HG02623 (cell line): ENCODE results near the gene RPN1.
"Not testable (repeated sequence)": the region's sequence is repeated elsewhere in the genome, so short reads cannot be mapped to it uniquely, and the experiment has no call there.

Experiments
- ATAC-seq: cut with Tn5 transposase; IDR thresholded peaks from one replicate; pipeline ENCODE4 v1.9.1; 2021; ENCODE audit warnings: moderate library complexity; ENCODE audit not compliant: unreplicated experiment

The RPN1 gene

DNA sequence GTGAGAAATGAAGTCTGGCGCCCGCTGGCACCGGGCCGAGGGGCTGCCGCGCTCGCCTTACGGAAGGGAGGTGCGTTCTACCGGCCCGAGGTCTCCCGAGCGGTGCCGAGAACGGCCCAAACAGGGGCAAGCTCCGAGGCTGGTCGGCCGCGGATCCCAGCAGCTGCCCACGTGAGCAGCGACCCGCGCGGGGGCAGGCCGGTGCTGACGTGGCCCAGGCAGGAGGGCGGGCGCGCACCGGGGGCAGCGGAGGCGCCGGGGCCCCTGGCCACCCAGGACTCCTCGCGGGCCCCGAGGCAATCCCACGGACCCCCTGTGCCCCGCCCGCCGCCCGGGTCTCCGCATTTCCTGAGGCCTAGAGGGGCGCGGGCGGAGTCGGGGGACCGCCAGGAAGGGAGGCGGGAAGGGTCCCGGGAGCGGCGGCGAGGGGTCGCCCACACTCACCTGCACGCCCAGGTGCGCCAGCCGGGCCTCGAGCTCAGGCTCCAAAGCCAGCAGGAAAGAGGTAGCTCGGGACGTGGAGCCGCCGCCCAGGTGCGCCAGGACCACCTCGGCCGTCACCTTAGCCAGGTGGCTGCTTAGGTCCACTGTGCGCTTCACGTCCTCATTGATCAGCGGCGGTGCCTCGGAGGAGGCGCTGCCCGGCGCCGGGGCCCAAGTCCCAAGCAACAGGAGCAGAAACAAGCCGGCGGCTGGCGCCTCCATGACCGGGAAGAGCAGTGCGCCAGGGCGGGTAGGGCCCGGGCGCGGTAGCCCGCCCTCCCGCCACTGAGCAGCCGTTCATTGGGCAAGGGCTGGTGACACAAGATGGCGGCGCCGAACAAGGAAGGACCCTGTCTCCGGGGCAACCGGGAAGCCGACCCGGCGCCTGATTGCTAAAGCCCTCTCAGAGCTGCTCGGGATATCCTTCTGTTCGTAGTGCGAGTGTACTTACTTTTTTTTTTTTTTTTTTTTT lies at the start of gene RPN1:
TSS of gene RPN1 (minus strand) at position 723 of the 955 bp plus-strand sequence. CDS start at position 705, 18 bp downstream.
- ATAC-seq = peak; percentile 96

DNA sequence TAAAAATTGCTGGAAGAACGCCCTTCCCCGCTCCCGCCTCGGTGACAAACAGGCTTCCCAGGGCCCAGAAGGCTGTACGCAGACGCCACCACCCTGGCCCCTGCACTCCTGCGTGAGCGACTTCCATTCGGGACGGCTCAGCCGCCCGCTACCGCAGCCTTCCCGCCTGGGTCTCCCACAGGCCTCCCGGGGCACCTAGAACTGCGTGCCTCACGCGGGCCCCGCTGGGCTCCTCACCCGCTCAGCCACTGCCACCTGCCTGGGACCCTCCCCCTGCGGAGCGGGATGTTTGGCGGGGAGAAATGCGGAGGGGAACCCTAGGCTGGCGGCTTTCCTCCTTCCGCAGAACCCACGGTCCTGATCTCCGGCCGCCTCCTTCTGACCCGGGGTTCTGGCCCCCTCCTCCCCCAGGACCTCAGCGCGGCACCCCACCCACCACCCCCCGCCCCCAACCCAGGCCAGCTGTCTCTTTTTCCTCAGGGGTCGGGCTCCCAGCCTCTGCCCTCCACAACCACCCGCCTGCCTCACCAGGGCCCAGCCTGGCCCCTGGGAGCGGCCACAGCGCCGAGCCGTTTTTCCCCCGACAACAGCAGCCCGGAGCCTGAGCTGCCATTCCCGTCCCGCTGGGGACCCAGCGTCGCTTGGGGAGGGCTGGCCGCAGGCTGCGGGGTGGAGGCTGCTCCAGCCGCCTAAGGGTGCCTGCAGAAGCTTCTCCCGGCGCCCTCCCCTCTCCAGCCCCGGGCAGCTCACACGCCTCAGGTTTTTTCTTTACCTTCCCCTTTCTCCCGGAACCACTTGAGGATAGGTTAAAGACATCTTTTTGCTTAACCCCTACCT lies 47.8 kb upstream of the RPN1 start:
- ATAC-seq = no peak

DNA sequence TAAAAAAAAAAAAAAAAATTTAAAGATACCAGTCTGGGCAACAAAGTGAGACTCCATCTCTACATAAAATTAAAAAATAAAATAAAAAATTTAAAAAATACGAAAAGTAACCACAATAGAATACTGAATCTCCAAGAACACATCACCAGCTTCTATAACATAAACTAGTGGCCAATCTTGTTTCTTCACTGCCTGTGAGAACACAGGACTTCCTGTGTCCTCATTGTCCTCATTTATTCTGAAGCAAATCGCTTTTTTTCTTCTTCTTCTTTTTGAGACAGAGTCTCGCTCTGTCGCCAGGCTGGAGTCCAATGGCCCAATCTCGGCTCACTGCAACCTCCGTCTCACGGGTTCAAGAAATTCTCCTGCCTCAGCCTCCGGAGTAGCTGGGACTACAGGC lies 46.7 kb upstream of the RPN1 start:
- ATAC-seq = no peak

DNA sequence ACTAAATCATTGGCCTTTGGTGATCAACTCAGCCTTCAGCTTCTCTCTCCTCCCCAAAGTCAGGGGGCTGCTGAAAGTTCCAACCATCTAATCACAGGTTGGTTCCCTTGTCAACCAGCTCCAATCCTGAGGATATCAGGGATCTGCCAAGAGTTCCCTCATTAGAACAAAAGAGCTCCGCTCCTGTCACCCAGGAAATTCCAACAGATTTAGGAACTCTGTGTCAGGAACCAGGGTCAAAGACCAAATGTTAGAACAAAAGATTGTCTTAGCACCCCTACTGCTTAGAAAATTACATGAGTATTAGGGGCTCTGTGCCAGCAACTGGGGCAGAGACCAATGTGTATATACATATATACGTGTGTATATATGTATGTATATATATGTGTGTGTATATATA lies 43.1 kb upstream of the RPN1 start:
- no peak for ATAC-seq

DNA sequence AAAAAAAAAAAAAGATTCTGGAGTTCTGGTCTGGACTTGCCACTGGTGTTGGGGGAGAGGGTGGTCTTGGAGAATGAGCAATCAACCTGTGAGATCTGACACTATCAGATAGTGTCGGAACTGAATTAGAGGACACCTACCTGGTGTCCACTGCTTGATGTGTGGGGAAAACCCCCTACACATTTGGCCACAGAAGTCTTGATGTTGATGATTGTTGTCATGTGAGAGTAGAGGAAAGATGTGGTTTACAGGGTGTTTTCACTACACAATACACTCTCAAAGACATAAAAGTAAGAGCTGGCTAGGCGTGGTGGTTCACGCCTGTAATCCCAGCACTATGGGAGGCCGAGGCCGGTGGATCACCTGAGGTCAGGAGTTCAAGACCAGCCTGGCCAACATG lies 38.4 kb upstream of the RPN1 start:
- no peak for ATAC-seq

DNA sequence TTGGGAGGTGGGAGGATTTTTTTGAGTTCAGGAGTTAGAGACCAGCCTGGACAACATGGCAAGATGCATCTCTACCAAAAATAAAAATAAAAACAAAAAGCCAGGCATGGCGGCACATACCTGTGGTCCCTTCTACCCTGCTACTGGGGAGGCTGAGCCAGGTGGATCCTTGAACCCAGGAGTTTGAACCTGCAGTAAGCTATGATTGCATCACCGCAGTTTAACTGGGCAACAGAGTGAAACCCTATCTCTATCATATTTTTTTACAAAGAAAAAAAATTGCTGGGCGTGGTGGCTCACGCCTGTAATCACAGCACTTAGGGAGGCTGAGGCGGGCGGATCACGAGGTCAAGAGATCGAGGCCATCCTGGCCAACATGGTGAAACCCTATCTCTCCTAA lies 35.8 kb upstream of the RPN1 start:
- ATAC-seq = no peak

DNA sequence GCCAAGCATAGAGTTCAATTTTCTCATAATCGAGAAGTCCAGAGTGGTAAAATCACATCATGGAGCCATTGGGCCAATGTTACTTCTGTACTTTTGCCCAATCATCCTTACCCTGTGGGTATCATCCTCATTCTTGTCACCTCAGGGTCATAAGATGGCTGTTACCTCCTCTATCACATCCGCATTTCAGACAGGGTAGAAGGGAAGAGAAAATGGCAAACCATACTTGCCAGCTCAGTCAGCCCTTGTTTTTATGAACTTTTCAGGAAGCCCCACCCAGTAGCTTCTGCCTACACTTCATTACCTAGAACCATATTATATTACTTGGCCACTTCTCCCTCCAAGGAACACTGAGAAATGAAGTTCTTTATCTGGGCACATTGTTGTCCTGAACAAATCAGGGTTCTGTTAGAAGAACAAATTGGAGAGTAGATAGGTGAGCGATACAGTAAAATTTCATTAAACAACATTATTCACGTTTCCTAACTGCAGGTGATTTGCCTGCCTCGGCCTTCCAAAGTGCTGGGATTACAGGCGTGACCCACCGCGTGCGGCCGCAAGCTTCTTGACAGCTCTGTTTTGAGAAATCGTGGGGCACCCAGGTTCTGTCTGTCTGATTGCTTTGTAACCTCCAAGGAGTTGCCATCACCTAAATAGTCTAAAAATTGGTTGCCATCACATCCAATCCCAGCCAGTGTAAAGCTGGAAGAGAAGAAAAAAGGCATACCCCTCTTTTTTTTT lies 34.5 kb upstream of the RPN1 start:
- no peak for ATAC-seq

DNA sequence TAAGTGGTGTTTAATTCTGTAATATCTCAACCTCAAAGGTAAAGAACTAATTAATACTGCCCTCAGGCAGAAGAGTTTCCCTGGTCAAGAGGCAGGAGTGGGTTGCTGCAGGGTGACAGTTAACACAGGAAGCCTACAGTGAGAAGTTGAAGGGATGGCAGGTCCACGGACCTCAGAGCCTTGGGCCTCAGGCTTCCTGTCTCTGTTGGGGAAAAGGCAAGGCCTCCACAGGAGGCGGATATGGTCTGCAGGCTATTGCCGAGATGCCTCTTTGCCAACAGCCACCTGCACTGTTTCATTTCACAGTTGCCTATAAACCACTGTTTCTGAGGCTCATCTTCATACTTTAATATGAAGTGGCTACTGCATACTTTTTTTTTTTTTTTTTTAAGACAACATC lies 33.3 kb upstream of the RPN1 start:
- no peak for ATAC-seq

DNA sequence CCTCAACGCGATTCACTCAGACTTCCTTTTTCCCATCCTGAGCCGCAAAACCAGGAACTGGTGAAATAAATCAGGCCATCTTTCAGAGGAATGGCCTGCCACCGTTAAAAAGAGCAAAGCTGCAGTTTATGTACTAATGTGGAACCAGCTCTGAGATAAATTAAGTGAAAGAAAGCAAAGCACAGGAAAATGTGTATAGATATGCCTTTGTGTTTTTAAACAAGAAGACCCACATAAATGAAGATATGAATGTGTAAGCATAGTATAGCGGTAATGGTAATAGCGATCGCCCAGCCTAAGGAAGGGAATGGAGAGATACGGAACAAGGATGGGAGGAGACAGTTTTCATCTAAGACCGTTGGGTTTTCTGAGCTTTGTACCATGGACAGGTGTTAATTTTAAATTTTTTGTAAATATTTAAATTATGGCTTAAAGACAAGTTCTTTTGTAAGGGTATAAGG lies 30.8 kb upstream of the RPN1 start:
- ATAC-seq = no peak

DNA sequence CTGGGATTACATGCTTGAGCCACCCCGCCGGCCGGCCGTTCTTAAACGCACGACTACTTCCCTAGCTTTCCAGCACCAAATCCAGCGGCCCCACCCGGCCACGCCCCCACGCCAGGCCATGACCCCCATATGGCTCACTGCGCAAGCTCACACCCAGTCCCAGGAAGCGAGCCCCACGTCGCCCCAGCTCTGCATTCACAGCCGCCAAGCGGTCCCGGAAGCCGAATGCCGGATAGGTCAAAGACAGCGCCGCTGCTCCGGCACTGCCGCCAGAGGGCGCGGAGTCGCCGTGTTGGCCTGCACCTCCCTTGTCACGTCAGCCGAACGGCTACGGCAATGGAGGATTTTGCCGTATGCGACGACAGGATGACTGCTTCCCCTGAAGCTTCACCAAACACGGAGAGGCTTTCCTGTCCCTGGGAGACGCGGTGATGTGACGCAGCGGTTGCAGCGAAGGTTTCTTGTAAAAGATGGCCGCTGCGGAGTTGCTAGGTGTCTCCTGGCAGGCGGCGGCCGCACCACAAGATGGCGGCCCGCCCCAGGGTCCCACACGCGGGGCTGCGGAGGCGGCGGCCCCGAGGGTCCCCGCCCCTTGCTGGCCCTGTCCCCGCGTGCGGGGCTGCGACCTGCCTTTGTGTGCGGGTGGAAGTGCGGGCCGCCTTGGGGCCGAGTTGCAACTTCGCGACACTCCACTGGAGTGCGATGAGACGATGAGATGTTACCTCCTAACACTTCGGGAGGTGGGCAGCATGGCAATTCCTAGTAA lies 30.2 kb upstream of the RPN1 start:
- peak; percentile 94 for ATAC-seq

DNA sequence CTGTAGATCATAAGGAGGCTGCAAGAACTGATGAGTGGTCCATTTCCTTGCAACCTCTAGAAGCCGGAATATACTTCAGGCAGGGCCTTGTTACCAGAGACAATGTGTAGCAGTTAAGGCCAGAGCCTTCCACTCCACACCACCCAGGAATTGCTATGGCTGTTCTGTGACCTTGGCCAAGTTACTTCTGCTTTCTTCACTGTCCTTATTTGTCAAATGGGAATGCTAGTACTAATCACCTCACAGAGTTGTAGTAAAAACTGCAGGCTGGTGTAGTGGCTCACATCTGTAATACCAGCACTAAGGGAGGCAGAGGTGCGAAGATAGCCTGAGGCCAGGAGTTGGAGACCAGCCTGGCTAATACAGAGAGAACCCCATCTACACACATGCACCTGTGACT lies 28.7 kb upstream of the RPN1 start:
- ATAC-seq = no peak

DNA sequence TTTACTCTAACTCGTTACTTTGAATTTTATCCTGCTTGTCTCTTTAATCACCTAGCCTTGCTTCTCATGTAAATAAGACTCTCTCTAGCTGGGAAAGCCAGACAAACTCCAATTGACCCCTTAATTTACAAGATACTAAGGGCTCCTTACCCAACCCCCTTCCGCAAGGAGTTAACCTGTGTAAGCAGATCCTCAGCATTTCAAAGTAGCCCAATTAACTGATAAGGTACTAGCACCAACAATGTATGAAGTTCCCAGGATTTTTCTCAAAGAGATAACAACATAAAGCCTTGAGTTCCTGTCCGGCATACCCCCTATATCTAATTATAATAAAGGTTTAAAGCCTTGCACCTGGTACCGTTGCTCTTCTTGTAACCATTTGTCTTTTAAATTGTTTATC lies 25.2 kb upstream of the RPN1 start:
- not testable (repeated sequence) for ATAC-seq

DNA sequence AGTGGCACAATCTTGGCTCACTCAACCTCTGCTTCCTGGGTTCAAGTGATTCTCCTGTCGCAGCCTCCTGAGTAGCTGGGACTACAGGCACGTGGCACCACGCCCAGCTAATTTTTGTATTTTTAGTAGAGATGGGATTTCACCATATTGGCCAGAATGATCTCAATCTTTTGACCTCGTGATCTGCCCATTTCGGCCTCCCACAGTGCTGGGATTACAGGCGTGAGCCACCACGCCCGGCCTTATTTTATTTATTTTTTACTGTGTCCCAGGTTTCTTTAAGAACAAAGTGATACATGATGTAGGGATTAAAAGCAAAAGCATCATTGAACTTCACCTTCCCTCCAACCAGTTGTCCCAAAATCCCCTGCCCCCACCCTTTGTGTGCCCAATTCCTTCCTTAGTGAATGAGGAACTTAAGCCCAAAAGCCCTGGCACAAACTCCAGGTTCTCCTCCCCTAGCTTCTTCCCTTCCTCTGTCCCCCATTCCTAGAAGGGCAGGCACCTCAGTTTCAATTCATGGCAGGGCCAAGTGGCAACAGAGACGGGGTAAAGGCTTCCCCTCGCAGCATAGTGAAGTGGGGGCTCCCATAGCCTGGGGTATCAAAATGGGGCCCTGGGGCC lies 23.7 kb upstream of the RPN1 start:
- ATAC-seq = no peak

DNA sequence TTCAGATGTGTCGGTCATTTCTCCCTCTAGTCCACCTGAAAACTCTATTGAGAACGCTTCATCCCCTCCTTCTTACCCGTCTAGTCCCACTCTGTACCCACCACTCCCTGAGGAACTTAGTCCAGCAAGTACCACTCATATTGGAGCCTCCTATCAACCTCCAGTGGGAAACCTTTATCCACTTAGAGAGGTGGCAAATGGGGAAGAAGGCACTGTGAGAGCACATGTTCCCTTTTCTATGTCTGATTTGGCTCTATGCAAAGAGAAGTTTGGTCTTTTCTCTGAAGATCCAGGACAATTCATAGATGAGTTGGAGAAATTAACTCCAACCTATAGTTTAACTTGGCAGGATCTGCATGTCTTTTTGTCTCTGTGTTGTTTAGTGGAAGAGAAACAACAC lies 17.0 kb upstream of the RPN1 start:
- ATAC-seq = no peak

DNA sequence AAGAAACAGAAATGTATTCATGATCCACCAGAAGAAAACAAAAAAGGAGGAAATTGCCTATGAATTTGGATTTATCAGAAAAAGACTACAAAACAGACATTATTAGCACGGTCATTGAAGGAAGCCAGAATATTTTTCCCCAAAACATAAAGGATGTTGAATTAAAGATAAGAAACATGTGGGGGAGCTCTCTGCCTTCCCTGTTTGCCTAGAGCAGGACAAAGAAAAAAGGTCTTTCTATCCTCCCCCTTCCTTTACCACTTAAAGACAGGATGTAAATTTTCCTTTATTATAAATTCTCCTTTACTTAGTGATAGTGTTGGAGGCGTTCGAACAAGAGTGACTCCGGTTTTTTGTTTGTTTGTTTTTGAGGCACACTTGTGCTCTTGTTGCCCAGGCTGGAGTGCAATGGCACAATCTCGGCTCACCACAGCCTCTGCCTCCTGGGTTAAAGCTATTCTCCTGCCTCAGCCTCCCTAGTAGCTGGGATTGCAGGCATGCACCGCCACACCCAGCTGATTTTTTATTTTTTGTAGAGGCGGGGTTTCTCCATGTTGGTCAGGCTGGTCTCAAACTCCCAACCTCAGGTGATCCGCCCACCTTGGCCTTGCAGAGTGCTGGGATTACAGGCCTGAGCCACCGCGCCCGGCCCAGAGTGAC lies 14.9 kb upstream of the RPN1 start:
- no peak for ATAC-seq

DNA sequence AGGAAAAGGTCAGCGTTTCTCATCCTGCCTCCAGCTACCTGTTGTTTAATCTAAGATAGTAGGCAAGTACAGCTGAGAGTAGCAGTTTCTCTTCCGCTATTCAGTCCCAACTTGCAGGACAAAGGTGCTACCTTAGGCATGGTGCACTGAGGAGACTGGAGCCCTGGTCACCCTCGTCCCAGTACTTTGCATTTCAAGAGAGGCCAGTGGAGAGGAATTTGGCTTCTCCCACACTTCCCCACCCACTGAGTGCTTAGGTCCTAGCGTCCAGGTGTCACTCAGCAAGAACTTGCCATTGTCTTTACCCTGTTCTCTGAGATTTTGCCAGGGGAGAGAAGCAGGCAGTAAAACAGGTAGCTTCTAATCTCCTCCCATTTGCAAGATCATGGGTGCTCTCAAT lies 12.5 kb upstream of the RPN1 start:
- ATAC-seq = no peak

DNA sequence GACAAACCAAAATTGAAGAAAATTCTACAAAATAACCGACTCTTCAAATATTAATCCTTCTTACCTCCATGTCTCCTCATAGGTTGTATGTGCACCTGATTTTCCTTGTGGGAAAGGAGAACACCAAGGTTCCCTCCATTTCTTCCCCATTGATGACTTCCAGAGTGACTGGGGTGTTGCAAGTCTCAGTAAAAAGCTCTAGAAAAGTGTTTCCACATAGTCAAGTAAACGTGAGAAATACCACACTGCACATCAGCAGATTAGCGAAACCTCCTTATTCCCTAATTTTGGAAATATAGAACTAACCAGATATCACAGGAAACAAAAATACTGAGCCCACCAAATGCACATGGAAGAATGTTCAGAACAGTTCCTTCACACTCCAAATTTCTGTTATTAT lies 4.9 kb upstream of the RPN1 start:
- no peak for ATAC-seq

DNA sequence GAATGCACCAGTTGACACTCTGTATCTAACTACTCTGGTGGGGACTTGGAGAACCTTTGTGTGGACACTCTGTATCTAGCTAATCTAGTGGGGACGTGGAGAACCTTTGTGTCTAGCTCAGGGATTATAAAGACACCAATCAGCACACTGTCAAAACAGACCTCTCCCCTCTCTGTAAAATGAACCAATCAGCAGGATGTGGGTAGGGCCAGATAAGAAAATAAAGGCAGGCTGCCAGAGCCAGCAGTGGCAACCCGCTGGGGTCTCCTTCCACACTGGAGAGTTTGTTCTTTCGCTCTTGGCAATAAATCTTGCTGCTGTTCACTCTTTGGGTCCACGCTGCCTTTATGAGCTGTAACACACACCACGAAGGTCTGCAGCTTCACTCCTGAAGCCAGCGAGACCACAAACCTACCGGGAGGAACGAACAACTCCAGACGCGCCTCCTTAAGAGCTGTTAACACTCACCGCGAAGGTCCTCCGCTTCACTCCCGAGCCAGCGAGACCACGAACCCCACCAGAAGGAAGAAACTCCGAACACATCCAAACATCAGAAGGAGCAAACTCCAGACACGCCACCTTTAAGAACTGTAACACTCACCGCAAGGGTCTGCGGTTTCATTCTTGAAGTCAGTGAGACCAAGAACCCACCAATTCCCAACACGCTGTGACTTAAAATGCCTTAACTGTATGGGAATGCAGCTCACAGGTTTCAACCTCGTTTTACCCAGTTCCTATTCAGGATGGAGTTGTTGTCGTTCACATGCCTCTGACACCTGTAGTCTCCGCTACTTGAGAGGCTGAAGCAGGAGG lies 3.6 kb upstream of the RPN1 start:
- not testable (repeated sequence) for ATAC-seq
